Bronchial epithelial cell (primary cell): ENCODE results near the gene SNORC. TPM values are rescaled to one million over a fixed set of nuclear protein-coding genes. Genes with fewer than 3 reads are reported as not detected.
"Not testable (repeated sequence)": the region's sequence is repeated elsewhere in the genome, so short reads cannot be mapped to it uniquely, and the experiment has no call there.

Experiments
- DNase-seq: peaks from one replicate; pipeline ENCODE4 v3.0.0-alpha.2; 2010; ENCODE audit warnings: low read depth
- FAIRE-seq: peaks from 2 replicates; lab custom pipeline; 2011; peaks lifted over from hg19 to GRCh38; lab: Jason Lieb, UNC
- H3K27me3 ChIP-seq: 2 replicates; pipeline ENCODE4 v1.5.1; 2011; ENCODE audit warnings: low read length; ENCODE audit not compliant: control insufficient read depth, insufficient read depth
- H3K36me3 ChIP-seq: 2 replicates; pipeline ENCODE4 v1.5.1; 2011; ENCODE audit warnings: low read length; ENCODE audit not compliant: control insufficient read depth, insufficient read depth
- H3K4me3 ChIP-seq: 2 replicates; pipeline ENCODE4 v1.5.1; 2011; ENCODE audit warnings: mild to moderate bottlenecking, low read depth, low read length, control low read depth
- total RNA-seq: library from RNA; depleted of rRNA; stranded (reverse); fragments of >200 nt; gene quantifications from 2 replicates; pipeline ENCODE4 v1.2.1, GENCODE V29; 2014
- TF ChIP-seq, protein P1 (sequence below): IDR thresholded peaks from 2 replicates; pipeline ENCODE4 v1.5.1; 2011; ENCODE audit warnings: mild to moderate bottlenecking, moderate library complexity, low read length, control low read depth, inconsistent platforms; ENCODE audit not compliant: insufficient read depth, severe bottlenecking

Gene SNORC
- total RNA-seq, 1 donor from 2014 or later = 0.53 TPM

DNA sequence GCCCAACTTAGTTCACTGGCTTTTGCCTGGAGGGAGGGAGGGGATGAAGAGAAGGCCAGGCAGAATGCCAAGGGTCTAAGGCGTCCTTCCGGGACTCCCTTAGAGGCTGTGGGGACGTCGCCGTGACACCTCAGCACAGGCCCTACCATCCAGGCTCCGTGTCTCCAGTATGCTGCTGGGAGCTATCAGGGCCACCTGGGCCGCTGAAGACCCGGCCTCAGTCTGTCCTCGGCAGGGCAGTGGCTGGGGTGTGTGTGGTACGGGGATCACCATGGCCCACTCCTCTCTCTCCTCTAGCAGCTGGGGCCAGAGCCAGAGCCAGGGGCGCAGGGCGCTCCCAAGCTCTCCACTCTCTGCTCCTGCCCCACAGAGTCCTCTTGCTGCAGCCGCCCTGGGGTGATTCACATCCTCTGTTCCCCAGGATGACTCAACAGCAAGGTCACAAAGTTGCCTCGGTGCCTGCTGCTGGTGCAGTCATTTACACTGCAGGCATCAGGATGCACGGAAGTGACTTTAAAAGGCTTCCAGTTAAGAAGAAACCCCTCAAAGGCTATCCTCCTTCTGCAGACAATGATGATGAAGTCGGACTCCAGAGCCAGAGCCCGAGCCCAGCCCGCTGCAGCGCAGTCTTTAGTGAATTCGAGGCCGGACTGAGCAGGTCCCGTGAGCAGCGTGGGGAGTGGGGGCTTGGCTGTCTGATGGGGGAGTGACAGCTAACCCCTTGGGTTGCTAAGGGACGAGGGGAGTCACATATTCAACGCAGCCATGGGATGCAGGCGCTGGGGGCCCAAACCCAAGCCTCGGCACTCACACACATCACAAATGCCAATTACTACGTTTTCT lies 31.9 kb downstream of the SNORC start:
- TF ChIP-seq, protein P1, sequence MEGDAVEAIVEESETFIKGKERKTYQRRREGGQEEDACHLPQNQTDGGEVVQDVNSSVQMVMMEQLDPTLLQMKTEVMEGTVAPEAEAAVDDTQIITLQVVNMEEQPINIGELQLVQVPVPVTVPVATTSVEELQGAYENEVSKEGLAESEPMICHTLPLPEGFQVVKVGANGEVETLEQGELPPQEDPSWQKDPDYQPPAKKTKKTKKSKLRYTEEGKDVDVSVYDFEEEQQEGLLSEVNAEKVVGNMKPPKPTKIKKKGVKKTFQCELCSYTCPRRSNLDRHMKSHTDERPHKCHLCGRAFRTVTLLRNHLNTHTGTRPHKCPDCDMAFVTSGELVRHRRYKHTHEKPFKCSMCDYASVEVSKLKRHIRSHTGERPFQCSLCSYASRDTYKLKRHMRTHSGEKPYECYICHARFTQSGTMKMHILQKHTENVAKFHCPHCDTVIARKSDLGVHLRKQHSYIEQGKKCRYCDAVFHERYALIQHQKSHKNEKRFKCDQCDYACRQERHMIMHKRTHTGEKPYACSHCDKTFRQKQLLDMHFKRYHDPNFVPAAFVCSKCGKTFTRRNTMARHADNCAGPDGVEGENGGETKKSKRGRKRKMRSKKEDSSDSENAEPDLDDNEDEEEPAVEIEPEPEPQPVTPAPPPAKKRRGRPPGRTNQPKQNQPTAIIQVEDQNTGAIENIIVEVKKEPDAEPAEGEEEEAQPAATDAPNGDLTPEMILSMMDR = no peak
- FAIRE-seq (peak; percentile 96), DNase-seq (peak; percentile 88)
- Histone ChIP-seq H3K4me3 (no peak overlapping the region), H3K27me3 (no peaks in the 10 kb centered on the region), H3K36me3 (no peaks in the 10 kb centered on the region)

DNA sequence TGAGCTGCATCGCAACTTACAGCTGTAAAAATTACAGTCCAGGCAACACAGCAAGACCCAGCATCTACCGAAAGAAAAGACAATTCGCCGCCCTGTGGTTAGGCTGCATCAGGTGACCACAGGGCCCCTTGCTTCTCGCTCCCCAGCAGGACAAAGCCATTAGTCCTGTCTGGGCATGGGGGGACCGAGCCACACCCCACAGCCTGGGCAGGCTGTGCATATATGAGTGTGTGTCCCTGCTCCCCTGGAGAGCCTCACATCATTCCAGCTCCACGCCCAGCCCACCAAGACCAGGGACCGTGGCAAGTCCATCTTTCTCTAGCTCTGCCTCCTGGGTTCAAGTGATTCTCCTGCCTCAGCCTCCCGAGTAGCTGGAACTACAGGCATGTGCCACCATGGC lies 33.9 kb downstream of the SNORC start:
- FAIRE-seq (no peak), DNase-seq (no peak)

DNA sequence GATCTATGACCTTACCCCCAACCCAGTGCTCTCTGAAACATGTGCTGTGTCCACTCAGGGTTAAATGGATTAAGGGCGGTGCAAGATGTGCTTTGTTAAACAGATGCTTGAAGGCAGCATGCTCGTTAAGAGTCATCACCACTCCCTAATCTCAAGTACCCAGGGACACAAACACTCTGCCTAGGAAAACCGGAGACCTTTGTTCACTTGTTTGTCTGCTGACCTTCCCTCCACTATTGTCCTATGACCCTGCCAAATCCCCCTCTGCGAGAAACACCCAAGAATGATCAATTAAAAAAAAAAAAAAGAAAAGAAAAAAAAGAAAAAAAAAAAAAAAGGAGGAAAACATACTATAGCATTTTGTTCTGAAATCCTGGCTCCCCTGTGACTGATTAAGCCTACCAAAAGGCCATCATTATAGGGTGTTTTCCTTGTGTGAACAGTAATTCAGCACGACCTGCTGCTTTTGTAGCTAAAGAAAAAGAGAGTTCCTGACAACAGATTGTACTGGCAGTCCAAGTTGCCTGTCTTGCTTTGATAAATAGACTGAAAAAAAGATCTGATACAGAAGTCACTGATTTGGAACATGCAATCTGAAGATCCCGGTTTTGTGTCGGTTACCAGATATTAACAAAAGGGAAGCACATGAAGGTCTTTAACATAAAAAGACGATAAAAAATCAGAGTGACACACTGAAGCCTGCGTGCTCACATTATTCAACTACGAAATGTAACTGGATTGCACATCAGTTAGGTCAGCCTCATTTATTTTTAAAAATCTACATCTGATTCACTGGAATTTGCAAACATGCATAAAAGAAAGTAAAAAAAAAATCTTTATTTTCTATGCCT lies 37.0 kb downstream of the SNORC start:
- not testable (repeated sequence) for DNase-seq, FAIRE-seq, H3K36me3 ChIP-seq, H3K27me3 ChIP-seq, H3K4me3 ChIP-seq

More for the DNA sequence above, 33.9 kb downstream of the SNORC start:
- no peak overlapping the region for H3K4me3 ChIP-seq
- H3K27me3 ChIP-seq = no peaks in the 10 kb centered on the region
- TF ChIP-seq, protein P1 = no peak
- H3K36me3 ChIP-seq = no peaks in the 10 kb centered on the region

DNA sequence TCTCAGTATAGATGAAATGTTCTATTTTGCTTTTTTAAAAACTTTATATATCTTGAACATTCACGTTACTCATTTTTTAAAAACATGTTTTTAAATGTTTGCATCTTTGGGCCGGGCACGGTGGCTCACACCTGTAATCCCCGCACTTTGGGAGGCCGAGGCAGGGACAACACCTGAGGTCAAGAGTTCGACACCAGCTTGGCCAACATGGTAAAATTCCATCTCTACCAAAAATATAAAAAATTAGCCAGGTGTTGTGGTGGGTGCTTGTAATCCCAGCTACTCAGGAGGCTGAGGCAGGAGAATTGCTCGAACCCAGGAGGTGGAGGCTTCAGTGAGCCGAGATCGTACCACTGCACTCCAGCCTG lies 37.6 kb downstream of the SNORC start:
- not testable (repeated sequence) for FAIRE-seq, H3K4me3 ChIP-seq, DNase-seq, H3K36me3 ChIP-seq, H3K27me3 ChIP-seq

DNA sequence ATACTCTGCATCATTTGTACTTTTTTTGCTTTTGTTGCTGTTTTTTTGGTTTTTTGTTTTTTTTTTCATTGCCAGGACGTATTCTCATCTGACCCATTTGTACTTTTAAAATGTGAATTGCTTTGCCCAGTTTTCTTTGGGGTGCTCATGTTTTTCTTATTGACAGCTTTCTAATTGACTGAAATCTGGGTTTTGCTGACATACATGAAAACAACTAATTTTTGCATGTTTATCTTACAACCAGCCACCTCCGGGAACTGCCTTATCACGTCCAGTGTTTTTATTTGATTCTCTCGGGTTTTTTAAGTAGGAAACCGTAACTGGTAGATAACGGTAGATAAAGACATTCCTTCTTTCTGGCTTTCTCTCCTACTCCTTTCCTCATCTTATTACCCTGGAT lies 38.6 kb downstream of the SNORC start:
- H3K4me3 ChIP-seq = no peak overlapping the region
- TF ChIP-seq, protein P1 = no peak
- FAIRE-seq = no peak
- H3K36me3 ChIP-seq = no peaks in the 10 kb centered on the region
- no peak for DNase-seq
- H3K27me3 ChIP-seq = no peaks in the 10 kb centered on the region

DNA sequence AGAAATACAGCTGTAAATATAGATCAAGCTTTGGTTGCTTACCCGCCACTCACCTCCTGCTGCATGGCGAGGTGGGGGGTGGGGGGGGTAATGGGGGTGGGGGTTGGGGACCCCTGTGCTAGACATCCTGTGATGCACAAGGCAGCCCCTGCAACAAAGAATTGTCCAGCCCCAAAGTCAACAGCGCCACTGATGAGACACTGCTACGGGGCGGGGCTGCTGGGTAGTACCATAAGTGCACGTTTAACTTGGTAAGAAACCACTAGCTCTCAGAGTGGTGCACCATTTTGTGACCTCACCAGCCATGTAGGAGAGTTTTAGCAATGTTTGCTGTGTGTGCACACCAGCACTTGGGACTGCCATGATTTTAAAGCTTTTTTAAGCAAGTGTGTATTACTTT lies 40.3 kb downstream of the SNORC start:
- FAIRE-seq (no peak), DNase-seq (no peak)
- H3K4me3 ChIP-seq = no peak overlapping the region
- TF ChIP-seq, protein P1 = no peak
- H3K36me3 ChIP-seq = no peaks in the 10 kb centered on the region
- no peaks in the 10 kb centered on the region for H3K27me3 ChIP-seq
